Stimulated activated CD4-positive, alpha-beta T cell treated with anti-CD3 and anti-CD28 coated beads, Interleukin-15, amount 100 ng/mL, for 24 hours (primary cell): Measurements from ENCODE around the gene APEX1.

Source experiments
- DNase-seq: peaks from one replicate; pipeline ENCODE4 v3.0.0-alpha.2; 2020

APEX1 gene

DNA sequence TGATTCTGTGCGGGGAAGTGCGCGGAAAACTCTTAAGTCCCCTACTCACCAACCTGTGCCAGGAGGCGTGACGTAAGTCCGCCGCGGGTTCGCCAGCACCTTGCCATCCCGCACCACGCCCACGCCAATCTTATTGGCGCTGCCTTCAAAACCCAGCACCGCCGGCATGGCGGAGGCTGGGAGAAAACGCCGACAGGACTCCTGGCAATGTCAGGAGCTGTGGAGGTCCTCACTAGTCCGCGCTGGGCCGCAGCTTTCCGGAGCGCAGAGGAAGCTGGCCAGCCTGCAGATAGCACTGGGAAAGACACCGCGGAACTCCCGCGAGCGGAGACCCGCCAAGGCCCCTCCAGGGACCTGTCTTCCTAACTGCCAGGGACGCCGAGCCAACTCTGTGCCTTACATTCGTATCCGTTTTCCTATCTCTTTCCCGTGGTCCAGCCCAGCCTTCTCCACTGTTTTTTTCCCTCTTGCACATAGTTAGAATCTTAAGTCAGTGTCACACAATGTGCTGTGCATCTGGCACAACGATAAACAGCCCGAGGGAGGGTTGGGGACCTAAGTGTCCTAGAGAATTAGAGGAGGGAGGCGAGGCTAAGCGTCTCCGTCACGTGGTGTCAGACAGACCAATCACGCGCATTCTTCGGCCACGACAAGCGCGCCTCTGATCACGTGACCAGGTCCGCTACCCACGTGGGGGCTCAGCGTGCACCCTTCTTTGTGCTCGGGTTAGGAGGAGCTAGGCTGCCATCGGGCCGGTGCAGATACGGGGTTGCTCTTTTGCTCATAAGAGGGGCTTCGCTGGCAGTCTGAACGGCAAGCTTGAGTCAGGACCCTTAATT is at the start of gene APEX1, which contains the start of gene OSGEP:
Gene APEX1, plus strand, starts transcription at position 711 of the 839 bp plus-strand sequence. CDS start 420 bp downstream, outside the sequence.
Gene OSGEP, minus strand, starts transcription at position 297 of the 839 bp plus-strand sequence. Its CDS starts 129 bp downstream, at position 168.
- DNase-seq, result peak; percentile 99

DNA sequence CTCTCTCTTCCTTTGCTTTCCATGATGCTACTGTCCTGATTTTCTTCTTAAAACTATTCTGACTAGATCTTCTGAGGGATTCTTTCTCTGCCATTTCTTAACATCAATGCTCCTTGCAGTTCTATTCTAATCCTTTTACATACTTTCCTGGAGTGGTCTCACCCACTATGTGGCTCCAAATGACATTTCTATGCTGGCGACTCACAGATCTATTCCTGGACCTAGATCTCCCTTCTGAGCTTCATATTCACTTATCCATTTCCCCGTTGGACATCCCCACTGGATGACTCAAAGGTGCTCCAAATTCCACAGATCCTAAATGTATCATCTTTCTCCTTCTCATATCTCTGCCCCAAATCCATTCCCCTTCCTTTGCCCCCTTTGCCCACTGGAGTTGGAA is 45.8 kb upstream of the APEX1 start:
- DNase-seq, result no peak

DNA sequence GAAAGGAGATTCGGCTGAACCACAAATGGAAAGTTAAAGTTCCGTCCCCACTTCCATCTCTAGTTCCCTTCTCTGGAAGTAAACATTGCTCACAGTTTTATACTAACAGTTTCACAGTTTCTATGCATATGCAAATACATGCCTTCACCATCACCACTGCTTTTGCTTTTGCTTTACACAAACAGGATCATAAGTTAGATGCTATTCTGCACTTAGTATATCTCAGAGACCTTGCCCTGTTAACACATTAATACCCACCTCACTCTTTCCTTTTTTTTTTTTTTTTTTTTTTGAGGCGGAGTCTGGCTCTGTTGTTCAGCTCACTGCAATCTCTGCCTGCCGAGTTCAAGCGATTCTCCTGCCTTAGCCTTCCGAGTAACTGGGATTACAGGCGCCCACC is 42.6 kb upstream of the APEX1 start:
- DNase-seq, result no peak

DNA sequence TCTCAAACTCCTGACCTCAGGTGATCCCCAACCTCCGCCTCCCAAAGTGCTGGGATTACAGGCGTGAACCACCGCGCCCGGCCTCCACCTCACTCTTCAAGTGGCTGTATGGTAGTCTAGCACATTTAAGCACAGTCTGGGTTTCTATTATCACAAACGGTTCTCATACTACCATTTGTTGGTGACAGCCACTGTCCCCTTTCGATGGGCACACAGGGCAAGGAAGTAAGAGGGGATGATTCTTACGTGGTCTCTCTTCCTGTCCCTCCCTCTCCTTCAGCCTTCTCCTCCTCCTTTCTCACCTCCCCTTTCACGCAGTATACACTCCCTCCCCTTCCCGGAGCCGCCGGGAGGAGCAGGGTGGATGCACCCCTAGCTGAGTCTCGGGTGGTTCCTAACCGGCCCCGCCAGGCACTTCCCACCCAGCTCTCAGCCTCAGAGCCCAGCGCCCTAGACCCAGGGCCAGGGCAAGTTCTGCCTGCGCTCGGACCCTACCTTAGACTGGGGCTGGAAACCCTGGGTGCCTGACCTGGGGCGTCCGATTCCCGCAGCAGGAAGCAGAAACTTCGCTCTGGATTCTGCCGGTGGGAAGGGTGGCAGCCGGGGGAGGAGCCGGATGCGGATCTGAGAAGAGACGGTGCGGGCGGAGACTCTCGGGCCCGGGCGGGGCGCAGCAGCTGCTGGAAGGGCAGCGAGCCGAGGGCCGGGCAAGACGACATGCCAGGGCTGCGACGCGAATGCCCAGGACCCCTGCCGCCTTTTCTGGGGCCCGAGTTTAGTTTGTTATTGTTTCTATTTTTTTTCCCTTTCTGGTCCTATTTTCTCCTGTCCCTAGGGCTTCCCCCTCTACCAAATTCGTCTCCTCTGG is 41.9 kb upstream of the APEX1 start, which contains the start of gene TEP1:
Gene TEP1, minus strand, starts transcription at position 626 of the 868 bp plus-strand sequence. CDS start 5,062 bp downstream, outside the sequence.
- DNase-seq, result peak; percentile 89

DNA sequence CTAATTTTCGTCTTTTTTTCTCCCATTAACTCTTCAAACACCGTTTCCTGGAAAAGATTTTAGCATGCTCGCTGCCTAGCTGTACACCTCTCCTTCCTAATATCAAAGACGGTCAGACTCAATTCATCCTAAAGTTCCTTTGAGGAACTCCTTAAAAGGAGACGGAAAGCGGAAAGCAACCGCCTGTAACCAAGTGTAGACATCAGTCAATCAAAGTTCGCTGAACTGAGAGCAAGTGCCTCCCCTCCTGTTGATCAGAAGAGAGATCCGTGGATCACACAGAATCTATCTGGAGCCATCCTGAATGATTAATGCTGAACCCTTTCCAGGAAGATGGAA is 41.3 kb upstream of the APEX1 start:
- peak; percentile 40 for DNase-seq

DNA sequence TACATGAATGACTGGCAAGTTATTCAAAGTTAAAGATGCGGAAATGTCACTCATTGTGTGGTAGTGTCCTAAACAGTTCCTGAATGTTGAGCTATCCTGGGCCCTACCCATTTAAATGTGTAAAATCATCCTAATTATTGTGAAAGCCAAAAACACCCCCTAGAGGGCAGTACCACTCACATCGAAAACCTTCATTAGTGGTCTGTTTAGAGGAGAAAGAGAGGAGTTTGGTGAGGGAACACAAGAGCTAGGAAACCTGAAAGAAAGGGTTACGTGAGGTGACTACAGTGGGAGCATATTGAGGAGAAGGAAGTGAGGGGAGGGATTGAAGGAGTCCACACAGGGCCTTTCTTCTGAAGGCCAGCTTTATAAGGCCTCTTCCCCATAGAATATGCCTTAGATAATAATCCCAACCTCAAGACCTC is 39.2 kb upstream of the APEX1 start:
- DNase-seq, result peak; percentile 41

DNA sequence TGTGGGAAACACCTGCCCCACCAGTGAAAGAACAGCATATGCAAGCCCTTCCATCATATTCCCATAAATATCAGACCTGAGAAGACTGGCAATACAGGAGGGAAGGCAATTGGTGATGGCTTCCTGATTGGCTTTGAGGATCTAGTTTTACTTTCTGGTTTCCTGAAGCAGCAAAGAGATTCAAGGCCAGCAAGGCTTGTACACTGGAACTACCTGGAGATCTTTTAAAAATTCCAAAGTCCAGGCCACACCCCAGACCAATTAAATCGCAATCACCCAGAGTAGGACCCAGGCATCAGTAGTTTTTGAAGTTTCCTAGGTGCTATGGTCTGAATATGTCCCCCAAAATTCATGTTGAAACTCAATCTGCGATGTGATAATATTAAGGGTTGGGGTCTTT is 38.8 kb upstream of the APEX1 start:
- DNase-seq, result no peak

DNA sequence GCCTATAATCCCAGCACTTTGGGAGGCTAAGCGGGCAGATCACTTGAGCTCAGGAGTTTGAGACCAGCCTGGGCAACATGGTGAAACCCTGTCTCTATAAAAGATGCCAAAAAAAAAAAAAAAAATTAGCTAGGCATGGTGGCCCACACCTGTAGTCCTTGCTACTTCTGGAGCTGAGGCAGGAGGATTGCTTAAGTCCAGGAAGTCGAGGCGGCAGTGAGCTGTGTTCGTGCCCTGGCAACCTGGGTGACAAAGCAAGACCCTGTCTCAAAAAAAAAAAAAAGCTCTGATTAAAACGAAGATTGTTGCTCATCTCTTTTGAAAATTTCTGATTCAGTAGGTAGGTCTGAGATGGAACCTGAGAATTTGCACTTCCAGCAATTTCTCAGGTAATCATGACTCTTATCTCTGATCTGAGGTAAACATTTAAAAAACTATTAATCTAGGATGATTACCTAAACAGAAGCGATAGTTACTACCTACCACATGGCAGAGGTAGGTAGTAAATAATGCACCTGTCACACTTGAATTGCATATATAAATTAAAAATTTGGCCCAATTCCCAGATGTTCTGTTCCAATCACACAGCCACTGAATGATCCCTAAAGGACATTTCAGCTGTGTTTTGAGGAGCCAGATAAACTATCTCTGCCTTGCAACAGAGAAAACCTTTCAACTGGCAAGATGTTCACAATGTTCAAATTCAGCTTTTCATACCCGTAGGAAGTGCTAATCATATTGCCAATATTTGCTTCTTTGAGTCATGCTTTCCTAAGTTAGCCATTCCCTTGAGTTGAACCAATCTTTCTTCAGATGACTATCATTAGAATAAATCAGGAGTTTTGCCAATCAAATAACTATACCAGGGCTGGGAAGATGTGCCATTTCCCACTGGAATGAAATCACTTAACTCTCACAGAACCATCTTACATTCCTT is 37.5 kb upstream of the APEX1 start:
- DNase-seq, result no peak

DNA sequence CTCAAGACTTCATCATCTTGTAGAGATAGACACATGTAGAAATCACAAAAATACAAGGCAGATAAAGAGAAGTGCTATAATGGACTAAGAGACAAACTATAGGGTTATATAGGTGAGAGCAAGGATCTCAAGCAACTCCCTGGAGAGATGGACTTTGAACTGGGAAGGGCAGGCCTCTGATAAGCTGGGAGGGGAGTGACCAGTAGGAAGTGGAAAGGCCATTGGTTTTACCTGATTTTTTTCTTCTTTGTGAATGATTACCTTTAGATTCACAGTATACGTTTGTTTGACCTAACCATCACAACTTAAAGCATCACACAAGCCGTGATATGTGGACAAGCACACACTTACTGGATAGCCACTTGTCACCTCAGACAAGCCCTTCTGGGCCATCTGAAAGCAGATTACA is 36.5 kb upstream of the APEX1 start:
- DNase-seq, result no peak

DNA sequence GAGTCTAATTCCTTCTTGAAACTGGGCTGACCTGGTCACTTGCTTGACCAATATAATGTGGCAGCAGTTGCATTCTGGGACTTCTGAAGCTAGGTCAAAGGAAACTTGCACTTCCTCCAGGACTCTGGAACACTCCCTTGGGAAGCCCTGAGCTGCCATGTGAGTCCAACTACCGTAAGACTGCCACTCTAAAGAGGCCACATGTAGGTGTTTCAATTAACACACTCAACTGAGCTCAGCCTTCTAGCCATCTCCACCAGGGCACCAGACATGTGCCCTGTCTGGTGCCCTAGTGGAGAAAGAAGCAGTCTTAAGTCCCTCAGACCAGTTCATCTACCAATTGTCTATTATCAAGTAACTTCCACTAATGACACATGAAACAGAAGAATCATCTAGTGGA is 35.6 kb upstream of the APEX1 start:
- DNase-seq, result no peak

DNA sequence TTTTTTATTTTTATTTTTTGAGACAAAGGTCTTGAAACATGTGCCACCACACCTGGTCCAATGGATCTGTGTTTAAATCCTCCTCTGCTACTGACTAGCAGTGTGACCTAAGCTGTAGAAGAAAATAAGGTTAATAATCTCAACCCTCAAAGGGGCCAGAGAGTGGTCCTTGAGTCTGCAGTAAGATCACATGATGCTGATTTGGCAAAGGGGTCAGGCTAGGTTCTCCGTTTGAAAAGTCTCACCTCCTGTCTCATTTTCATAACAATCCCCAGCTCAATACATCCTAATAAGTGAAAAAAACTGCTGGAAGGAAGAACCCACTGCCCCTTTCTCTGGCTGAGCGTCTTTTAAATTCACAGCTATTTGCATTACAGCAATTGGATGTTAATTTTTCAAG is 33.8 kb upstream of the APEX1 start:
- DNase-seq, result no peak

DNA sequence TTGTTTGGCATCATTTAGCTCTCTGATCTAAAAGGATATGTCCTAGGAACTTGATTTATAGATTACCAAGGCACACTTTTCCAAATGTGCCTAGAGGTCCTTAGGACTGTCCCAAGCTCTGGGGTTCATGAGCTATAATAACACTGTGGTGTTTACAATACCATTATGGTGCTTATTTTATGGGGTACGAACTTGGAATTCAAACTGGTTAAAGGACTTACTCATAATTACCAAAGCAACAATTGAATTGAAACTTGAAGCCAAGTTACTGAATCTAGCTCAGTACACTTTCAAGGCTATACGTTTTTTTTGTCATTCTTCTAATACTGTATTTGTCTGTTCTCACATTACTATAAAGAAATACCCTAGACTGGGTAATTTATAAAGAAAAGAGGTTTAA is 32.1 kb upstream of the APEX1 start:
- no peak for DNase-seq

DNA sequence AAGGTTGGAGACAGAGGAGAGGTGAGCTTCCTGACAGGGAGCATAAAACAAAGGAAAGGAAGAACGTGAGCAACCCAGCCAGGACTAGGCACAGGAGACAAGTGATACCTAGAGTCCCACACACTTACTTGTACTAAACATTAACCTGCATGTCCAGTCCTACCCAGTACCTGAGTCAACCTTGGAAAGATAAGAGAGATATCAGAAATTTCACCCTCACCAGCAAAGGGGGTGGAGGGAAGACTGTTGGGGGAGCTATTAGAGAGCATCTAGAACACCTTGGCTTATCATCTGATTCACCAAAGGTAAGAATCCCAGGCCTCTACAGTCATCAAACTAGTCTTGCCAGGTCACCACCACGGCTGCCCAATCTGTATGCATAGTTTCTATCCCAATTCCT is 30.2 kb upstream of the APEX1 start:
- no peak for DNase-seq

DNA sequence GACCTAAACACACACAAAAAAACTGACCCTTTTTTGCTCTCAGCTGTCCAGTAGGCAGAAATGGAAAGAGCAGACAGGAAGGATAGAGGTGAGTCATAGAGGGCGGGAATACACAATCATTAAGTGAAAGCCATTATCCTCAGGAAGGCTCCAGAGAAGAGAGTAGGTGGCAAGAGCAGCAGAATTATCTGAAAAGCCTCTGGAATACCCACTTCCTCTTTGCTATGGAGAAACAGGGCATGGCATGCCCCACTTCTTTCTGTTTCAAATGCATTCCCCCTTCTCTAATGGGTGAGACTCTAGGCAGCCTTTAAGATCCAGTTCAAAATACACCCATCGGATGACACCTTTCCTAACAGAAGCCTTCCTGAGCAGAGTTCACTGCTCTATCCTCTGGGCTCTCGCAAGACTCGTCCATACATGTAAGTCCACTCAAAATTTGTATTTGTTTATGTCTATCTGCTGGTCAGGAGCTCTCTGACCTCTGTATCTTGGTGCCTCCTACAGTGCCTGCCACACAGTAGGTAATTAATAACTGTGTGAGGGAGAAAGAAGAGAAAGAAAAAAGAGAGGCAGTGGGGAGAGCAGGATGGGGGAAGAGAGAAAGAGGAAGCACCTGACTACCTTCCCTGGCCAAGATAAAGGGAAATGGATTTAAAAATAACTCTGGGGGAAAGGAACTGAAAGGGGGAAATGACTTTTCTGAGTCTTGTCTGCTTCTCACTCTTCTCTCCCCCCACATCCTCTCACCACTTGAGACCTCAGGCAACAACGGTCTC is 27.6 kb upstream of the APEX1 start:
- no peak for DNase-seq

DNA sequence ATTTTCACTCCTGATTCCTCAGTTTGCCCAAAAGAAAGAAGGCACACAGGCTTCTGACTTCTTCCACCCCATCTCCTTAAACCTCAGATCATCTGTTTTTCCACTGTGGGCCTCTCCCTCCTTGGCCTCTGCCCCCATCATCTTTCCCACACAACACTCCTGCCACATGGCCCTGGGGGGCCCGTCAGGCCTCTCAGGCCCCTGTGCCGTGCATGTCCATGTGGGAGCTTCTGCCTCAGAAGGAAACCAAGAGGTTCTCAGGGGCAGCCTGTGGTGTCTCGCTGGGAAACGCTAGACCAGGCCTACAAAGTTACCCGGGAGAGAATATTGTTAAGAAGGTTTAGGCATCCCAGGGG is 27.0 kb upstream of the APEX1 start:
- DNase-seq, result no peak

DNA sequence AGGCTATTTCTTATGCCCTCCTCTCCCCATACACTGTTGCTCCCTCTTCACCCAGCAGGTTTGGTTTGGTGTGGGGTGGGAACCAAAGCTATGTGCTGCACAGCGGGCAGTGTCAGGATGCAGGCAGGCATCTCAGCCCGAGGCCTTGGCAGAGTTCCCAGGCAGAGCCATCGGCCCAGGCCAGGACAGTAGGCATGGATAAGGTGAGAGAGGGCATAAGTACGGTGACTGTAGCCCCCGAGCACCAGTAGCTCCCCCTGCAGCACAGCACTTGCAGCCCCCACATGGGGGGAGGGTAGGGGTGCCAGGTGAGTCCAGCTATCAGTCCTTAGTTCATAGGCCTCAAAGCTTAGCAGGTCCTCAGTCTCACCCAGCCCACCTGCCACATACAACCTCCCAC is 26.2 kb upstream of the APEX1 start:
- no peak for DNase-seq

DNA sequence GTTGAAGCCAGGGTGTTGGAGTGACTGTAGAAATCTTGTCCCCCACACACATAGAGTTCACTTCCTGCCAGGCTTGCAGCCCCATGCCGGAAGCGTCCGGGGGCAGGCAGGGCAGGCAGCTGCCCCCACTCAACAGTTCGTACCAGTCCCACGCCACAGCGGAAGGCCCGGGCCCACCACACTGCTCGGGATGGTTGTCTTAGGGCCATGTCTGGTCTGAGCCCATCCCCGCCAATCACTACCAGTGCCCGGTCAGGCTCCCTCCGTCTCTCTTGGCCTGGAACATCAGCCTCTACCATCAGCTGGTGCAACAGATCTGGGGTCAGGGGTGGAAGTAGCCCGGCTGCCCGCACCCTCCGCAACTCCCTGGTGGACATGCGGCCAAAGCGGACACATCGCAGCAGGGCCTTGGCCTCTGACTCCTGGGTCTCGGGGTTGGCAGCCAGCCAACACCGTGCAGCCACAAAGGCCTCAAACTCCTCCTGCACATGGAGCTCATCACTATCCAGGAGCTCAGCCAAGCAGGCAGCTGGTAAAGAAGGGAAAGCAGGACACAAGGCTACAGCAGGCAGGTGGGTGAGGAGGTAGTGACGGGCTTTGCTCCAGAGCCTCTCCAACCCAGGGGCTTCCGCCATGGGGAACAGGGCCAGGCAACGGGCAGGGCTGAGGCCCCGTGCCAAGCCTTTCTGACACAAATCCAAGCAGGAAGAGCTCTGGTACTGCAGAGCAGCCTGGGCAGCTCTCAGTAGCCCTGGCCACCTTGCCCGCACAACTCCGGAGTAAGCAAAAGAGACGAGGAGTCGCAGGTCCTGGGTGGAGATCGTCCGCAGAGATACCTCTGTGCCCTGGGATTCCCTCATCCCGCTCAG is 25.0 kb upstream of the APEX1 start:
- no peak for DNase-seq

DNA sequence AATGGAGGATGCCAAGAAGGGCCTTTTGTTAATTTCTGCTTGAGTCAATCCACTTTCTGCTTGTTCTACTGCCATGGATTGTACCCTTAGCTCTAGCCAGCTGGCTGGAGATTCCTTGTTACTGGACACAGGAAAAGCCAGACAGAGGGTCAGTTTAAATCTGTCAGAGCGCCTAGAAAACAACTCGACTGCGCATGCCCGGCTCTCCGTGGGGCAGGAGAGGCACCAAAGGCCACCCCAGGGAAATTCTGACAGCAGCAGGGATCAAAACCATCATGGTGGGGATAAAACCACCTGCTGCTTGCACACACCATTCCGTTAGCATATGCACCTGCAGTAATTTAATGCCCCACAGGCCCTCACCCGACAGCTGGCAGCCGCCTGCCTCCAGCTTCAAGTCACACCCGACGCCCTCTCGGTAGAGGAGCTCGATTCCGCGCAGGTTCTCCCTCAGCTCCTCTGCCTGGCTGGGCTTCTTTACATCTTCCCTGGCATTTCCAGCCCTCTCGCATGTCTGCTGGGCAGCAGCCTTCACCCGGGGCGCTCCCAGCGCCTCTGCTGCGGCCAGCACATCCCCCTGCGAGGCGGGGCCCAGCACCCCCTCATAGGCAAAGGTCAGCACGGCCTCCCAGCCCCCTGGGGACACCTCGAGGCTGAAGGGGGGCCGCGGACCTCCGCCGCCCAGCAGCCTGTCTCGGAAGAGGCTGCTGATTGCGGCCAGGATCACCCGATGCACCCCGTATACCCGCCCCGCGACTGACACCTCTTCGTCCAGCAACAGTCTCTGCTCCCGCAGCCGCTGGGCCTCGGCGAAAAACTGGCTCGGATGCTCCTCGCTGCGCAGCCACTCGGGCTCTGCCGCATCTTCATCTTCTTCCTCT is 20.1 kb upstream of the APEX1 start:
- DNase-seq, result no peak

DNA sequence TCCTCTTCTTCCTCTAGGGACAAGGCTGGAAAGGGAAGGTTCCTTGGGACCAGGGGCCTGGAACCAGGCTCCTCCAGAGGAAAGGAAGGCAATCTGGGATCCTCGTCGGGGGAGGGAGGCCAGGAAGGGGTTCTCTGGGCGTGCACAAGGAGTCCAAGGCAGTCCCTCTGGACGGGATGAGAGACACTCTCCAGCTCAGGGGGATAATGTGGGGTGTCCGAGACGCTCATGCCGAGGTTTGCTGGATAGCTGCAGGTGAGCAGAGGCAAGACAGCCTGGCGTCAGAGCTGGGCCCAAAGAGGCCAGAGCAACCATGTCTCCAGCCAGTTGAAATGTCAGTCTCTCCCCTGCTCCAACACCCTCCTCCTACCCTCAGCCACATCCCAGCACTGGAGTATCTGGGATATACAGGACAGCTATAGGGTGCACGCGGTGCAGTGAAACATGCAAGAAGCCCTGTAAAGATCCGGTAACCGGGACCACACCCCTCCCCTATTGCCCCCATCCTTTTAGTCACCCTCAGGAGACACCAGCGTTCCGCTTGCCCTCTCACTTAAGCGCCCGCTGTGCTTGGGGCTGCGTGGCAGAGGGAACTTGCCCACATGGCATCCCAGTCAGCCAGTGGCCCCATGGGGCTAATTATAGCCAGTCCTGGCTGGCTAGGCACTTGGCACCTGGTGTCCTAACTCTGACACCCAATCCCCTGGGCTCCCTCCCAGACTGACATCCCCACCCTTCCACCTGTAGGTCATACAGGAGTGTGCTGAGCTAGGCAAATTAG is 19.3 kb upstream of the APEX1 start, which contains the start of gene KLHL33:
Gene KLHL33, minus strand, starts transcription at position 585 of the 781 bp plus-strand sequence. Its CDS starts 355 bp downstream, at position 230.
- no peak for DNase-seq
